ENCODE measurements around the gene MRPL10.

MRPL10 gene

DNA sequence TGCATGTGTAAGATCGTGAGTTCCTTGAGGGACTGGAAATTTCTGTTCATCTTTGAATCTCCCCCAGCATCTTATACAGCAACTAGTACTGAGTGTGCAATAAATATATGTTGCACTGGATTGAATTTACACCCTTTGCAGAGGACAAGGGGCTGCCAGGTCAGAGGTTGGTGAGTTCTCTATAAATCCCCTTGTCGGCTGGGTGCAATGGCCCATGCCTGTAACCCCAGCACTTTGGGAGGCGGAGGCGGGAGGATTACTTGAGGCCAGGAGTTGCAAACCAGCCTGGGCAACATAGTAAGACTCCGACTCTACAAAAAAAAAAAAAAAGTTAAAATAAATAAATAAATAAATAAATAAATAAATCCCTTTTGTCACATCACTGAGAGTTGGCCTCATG is 29.0 kb upstream of the MRPL10 start:
- Histone ChIP-seq H3K36me3 (ENCODE audit: control insufficient read depth in 2 of 2, insufficient read depth in 1 of 2, low read length in 2 of 2) (no peaks in the 10 kb centered on the region), H3K27ac (ENCODE audit: extremely low read depth, low read depth, low read length) (no peak overlapping the region), H3K4me1 (ENCODE audit: control insufficient read depth, insufficient read depth, low read length) (no peaks in the 10 kb centered on the region; the same call in 1 of the 2 replicates), H3K9me3 (ENCODE audit: control insufficient read depth, insufficient read depth, low read depth, low read length) (no peaks in the 10 kb centered on the region), H3K4me3 (ENCODE audit: low read depth, low read length) (no peak overlapping the region)
- POLR2A ChIA-PET, result interaction anchor here (1.5 kb wide), 1 partner anchor 35 kb away, joined by 4 read pairs; the partner anchor contains the start of gene SP2
- no peak for TF ChIP-seq ZNF560 (tag by site-specific recombination; IDR thresholded peaks at IDR 0.05; ENCODE audit: borderline replicate concordance)
- CTCF ChIA-PET, result interaction anchor here (0.7 to 1.5 kb wide), 4 partner anchors 10 to 87 kb away, joined by 3 to 5 read pairs (median 3); partner anchors contain the start of gene SP6

DNA sequence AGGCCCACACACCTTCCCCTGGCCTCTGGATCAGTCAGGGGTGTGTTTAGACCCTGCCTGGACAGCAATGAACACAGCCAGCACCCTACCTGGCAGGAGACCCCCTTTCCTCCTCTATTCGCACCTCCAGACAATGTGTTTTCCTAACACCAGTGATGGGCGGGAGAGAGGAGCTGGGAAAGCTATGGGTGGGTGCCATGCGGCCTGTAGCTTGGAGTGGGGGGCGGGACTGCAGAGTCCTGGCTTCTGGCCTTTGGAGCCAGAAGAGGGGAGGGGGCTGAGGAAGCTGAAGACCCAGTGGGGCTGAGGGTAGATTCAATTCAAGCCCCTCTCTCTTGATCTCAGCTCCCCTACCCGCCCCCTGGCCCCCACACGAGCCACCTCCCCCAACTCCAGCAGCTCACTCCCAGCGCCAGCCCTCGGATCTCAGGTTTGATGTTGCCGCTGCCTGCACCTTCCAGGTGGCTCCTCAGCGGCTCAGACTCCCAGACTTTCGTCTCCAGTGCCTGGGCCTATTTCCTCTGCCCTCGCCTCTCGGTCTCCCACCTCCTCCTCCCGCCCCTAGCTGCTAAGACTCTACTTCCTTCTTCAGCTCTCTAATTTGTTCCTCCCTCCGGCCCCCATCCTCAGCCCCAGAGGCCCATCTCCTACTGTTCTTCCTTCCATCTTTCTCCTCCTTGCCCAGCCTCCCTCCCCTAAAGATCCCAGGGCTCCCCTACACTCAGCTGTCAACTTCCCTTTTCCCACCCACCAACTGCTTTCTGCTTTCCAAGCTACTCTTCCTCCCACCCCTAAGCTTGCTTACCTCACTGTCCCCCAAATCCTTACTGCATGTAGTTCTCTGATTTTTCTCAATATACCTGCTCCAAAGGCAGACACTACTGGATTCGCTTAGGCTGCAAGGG is 26.5 kb upstream of the MRPL10 start:
- Histone ChIP-seq H3K4me3 (ENCODE audit: low read depth, low read length) (no peak overlapping the region), H3K36me3 (ENCODE audit: control insufficient read depth in 2 of 2, insufficient read depth in 1 of 2, low read length in 2 of 2) (no peaks in the 10 kb centered on the region), H3K27ac (ENCODE audit: extremely low read depth, low read depth, low read length) (no peak overlapping the region), H3K4me1 (ENCODE audit: control insufficient read depth, insufficient read depth, low read length) (no peaks in the 10 kb centered on the region; the same call in 1 of the 2 replicates), H3K9me3 (ENCODE audit: control insufficient read depth, insufficient read depth, low read depth, low read length) (no peaks in the 10 kb centered on the region)
- TF ChIP-seq ZNF354C (tag by site-specific recombination; IDR thresholded peaks at IDR 0.05; ENCODE audit: borderline replicate concordance, low read depth) (no peak), ZNF544 (tag by site-specific recombination; IDR thresholded peaks at IDR 0.05) (no peak), ZNF221 (tag by site-specific recombination; IDR thresholded peaks at IDR 0.05; ENCODE audit: borderline replicate concordance) (no peak), ZNF777 (tag by site-specific recombination; IDR thresholded peaks at IDR 0.05; ENCODE audit: borderline replicate concordance) (no peak), PBX3 (CRISPR knock-in tag; IDR thresholded peaks at IDR 0.05) (no peak), ZNF155 (tag by site-specific recombination; IDR thresholded peaks at IDR 0.05) (no peak), IKZF3 (tag by site-specific recombination; IDR thresholded peaks at IDR 0.05) (no peak), ZNF596 (tag by site-specific recombination; IDR thresholded peaks at IDR 0.05) (no peak), ZNF404 (tag by site-specific recombination; IDR thresholded peaks at IDR 0.05) (no peak), ZNF629 (tag by site-specific recombination; IDR thresholded peaks at IDR 0.05) (no peak), ZNF610 (tag by site-specific recombination; IDR thresholded peaks at IDR 0.05; ENCODE audit: borderline replicate concordance) (no peak)
- ChIA-PET POLR2A (interaction anchor here (0.6 to 1.2 kb wide), 4 partner anchors 26 to 1906 kb away, joined by 4 to 8 read pairs (median 6); partner anchors contain the start of genes LRRC46, MRPL10 and SP2), CTCF (interaction anchor here (0.9 to 9.9 kb wide), 4 partner anchors 9 to 32 kb away, joined by 3 to 91 read pairs (median 8); partner anchors contain the start of gene SCRN2)

DNA sequence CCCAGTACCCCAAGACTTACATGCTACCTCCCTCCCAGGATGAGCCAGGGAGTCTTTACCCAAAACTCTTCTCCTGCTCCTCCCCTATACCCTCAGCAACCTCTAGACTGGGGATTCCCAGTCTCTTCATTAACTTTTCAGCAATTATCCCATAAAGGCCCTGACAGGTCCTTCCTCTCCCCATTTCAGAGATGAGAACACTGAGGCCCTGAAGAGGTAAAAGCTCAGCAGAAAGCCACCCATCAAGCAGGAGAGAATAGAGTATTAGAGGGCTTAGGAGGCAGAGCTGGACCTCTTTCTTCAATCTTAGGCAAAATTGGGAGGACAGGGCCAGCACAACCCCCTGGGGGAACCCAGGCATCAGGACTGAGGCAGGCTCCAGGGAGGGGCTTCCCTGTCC is 25.5 kb upstream of the MRPL10 start:
- CTCF ChIA-PET, result interaction anchor here (1.9 to 9.9 kb wide), 3 partner anchors 8 to 33 kb away, joined by 9 to 91 read pairs (median 9); partner anchors contain the start of gene SCRN2
- no peak for TF ChIP-seq MYNN (tag by site-specific recombination; IDR thresholded peaks at IDR 0.05; ENCODE audit: borderline replicate concordance)
- peak; percentile 99 for TF ChIP-seq ZNF239 (tag by site-specific recombination; IDR thresholded peaks at IDR 0.05)
- TF ChIP-seq, protein P1, sequence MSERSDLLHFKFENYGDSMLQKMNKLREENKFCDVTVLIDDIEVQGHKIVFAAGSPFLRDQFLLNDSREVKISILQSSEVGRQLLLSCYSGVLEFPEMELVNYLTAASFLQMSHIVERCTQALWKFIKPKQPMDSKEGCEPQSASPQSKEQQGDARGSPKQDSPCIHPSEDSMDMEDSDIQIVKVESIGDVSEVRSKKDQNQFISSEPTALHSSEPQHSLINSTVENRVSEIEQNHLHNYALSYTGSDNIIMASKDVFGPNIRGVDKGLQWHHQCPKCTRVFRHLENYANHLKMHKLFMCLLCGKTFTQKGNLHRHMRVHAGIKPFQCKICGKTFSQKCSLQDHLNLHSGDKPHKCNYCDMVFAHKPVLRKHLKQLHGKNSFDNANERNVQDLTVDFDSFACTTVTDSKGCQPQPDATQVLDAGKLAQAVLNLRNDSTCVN (tag by site-specific recombination; optimal IDR thresholded peaks at IDR 0.05), result no peak
- TF ChIP-seq KLF17 (tag by site-specific recombination; IDR thresholded peaks at IDR 0.05), result no peak

More for the DNA sequence above, 25.5 kb upstream of the MRPL10 start:
- H3K4me3 ChIP-seq (ENCODE audit: low read depth, low read length), result no peak overlapping the region
- no peaks in the 10 kb centered on the region for H3K9me3 ChIP-seq (ENCODE audit: control insufficient read depth, insufficient read depth, low read depth, low read length)
- no peaks in the 10 kb centered on the region for H3K4me1 ChIP-seq (ENCODE audit: control insufficient read depth, insufficient read depth, low read length)
- H3K36me3 ChIP-seq (ENCODE audit: control insufficient read depth in 2 of 2, insufficient read depth in 1 of 2, low read length in 2 of 2), result no peaks in the 10 kb centered on the region
- POLR2A ChIA-PET, result interaction anchor here (1.0 to 1.3 kb wide), 2 partner anchors 11 to 39 kb away, joined by 4 to 6 read pairs; partner anchors contain the start of gene SP2
- H3K27ac ChIP-seq (ENCODE audit: extremely low read depth, low read depth, low read length), result no peak overlapping the region

All from HEK293 (cell line).